IPS-18c (cell line): ENCODE results near the gene GOLT1B.

Experiments used
- H3K4me3 ChIP-seq: 2 replicates; pipeline ENCODE4 v1.7.0; 2013; ENCODE audit warnings: low read depth, mild to moderate bottlenecking, low read length, moderate library complexity; ENCODE audit not compliant: insufficient read depth
- H3K9me3 ChIP-seq: one replicate; pipeline ENCODE4 v1.6.1; 2013; ENCODE audit warnings: mild to moderate bottlenecking, low read length, moderate library complexity; ENCODE audit not compliant: control insufficient read depth, insufficient read depth

The GOLT1B gene

GRCh38 chr12:21547437-21547836 is 45.8 kb downstream of the GOLT1B start:
- Histone ChIP-seq H3K9me3 (no peaks in the 10 kb centered on the region), H3K4me3 (no peak overlapping the region)

GRCh38 chr12:21551841-21552465 is 50.4 kb downstream of the GOLT1B start:
- H3K4me3 ChIP-seq = no peak overlapping the region
- no peaks in the 10 kb centered on the region for H3K9me3 ChIP-seq

- H3K4me3 ChIP-seq = no peak overlapping the region
- H3K9me3 ChIP-seq = no peaks in the 10 kb centered on the region
Observed at GRCh38 chr12:21552635-21553328, 51.2 kb downstream of the GOLT1B start.

GRCh38 chr12:21553329-21553675 is 51.7 kb downstream of the GOLT1B start:
- no peaks in the 10 kb centered on the region for H3K9me3 ChIP-seq

GRCh38 chr12:21558100-21558679 is 56.6 kb downstream of the GOLT1B start:
- no peak overlapping the region for H3K4me3 ChIP-seq
- no peaks in the 10 kb centered on the region for H3K9me3 ChIP-seq

More at GRCh38 chr12:21553329-21553675, 51.7 kb downstream of the GOLT1B start:
- no peak overlapping the region for H3K4me3 ChIP-seq

GRCh38 chr12:21559855-21560569 is 58.4 kb downstream of the GOLT1B start:
- H3K4me3 ChIP-seq = no peak overlapping the region
- H3K9me3 ChIP-seq = no peaks in the 10 kb centered on the region

DNA sequence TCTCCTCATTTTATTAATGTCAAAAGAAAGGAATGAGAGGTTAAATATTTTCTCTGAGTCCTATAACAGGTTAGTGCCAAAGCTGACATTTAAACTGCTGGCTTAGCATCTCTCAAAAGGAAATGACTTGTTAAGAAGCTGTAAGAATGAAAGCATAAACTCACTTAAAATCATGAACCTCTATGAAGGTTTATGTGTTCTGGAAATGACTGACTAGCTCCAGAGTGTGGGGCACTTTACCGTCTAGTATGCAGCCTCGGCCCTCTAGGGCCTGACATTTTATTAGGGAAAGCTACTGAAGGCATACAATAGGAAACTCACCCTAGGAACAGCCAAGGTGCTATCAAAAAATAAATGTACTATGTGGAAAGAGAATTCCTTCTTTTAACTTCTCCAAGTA is 59.6 kb downstream of the GOLT1B start:
- Histone ChIP-seq H3K9me3 (no peaks in the 10 kb centered on the region), H3K4me3 (no peak overlapping the region)

GRCh38 chr12:21562859-21563258 is 61.3 kb downstream of the GOLT1B start:
- H3K9me3 ChIP-seq = no peaks in the 10 kb centered on the region
- H3K4me3 ChIP-seq = no peak overlapping the region

GRCh38 chr12:21566223-21566906 is 64.8 kb downstream of the GOLT1B start:
- no peak overlapping the region for H3K4me3 ChIP-seq

GRCh38 chr12:21566907-21567394 is 65.4 kb downstream of the GOLT1B start:
- H3K9me3 ChIP-seq = peaks cover 2% of the 10 kb centered on the region
- no peak overlapping the region for H3K4me3 ChIP-seq

More at GRCh38 chr12:21566223-21566906, 64.8 kb downstream of the GOLT1B start:
- H3K9me3 ChIP-seq = peaks cover under 1% of the 10 kb centered on the region
